Measurements from ENCODE around the gene BRD8.
A peak's percentile ranks its signal among the peaks of the same experiment; 100 is the strongest.

The BRD8 gene, protein sequence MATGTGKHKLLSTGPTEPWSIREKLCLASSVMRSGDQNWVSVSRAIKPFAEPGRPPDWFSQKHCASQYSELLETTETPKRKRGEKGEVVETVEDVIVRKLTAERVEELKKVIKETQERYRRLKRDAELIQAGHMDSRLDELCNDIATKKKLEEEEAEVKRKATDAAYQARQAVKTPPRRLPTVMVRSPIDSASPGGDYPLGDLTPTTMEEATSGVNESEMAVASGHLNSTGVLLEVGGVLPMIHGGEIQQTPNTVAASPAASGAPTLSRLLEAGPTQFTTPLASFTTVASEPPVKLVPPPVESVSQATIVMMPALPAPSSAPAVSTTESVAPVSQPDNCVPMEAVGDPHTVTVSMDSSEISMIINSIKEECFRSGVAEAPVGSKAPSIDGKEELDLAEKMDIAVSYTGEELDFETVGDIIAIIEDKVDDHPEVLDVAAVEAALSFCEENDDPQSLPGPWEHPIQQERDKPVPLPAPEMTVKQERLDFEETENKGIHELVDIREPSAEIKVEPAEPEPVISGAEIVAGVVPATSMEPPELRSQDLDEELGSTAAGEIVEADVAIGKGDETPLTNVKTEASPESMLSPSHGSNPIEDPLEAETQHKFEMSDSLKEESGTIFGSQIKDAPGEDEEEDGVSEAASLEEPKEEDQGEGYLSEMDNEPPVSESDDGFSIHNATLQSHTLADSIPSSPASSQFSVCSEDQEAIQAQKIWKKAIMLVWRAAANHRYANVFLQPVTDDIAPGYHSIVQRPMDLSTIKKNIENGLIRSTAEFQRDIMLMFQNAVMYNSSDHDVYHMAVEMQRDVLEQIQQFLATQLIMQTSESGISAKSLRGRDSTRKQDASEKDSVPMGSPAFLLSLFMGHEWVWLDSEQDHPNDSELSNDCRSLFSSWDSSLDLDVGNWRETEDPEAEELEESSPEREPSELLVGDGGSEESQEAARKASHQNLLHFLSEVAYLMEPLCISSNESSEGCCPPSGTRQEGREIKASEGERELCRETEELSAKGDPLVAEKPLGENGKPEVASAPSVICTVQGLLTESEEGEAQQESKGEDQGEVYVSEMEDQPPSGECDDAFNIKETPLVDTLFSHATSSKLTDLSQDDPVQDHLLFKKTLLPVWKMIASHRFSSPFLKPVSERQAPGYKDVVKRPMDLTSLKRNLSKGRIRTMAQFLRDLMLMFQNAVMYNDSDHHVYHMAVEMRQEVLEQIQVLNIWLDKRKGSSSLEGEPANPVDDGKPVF

DNA sequence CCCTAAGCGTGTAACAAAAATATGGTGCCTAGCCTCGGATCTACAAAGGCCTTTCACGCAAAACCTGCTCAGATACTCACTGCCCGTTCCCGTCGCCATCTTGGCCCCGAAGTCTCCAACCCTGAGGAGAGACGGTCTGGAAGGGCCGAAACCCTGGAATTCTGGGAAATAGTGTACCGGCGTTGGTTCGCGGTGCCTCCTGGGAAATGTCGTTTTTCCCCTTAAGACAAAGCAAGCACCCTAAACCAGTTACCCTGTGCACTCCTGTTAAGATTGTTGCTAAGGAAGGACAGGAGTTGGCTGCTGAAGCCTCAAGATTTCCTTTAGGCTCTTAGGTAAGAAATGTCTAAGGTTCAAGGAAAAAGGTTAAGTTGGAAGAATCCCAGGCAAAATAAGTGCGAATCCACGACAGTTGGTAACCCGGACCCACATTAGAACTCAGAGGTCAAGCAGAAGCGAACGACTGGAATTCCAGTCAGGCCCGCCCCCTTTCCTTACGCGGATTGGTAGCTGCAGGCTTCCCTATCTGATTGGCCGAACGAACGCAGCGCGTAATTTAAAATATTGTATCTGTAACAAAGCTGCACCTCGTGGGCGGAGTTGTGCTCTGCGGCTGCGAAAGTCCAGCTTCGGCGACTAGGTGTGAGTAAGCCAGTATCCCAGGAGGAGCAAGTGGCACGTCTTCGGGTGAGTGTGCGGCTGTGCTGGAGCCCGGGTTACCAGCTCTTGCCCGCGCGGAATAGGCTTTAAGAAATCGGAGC lies at the start of gene BRD8, which contains the start of gene KIF20A:
BRD8 (minus strand) TSS at position 115 of the 761 bp plus-strand sequence; CDS start at position 99, 16 bp downstream.
KIF20A (plus strand) TSS at position 597 of the 761 bp plus-strand sequence. CDS start 569 bp downstream, outside the sequence.
- H3K27me3 ChIP-seq (ENCODE audit: insufficient read depth, insufficient read length) = no peaks in the 10 kb centered on the region
- peak within 1 kb of the TSS; percentile 93 for H3K4me3 ChIP-seq (ENCODE audit: insufficient read length, low read depth)
- peak within 1 kb of the TSS; percentile 88 for H3K9ac ChIP-seq (ENCODE audit: insufficient read length, low read depth)
- no peaks in the 10 kb centered on the region for H3K4me1 ChIP-seq (ENCODE audit: insufficient read depth, insufficient read length)
- TF ChIP-seq ZNF274 (IDR thresholded peaks at IDR 0.05; ENCODE audit: low read depth, low read length) (no peak), YY1 (IDR thresholded peaks at IDR 0.05; ENCODE audit: insufficient read depth, insufficient read length) (peak; percentile 89), SUZ12 (IDR thresholded peaks at IDR 0.05; ENCODE audit: extremely low read depth, insufficient read depth, insufficient read length) (no peak)
- H3K9me3 ChIP-seq (ENCODE audit: insufficient read depth, low read length) = no peaks in the 10 kb centered on the region
- DNase-seq (ENCODE audit: low read depth, low spot score) = peak; percentile 85
- H3K36me3 ChIP-seq (ENCODE audit: insufficient read depth, insufficient read length, low read length) = peaks cover 58% of the 10 kb centered on the region

- H3K36me3 ChIP-seq (ENCODE audit: insufficient read depth, insufficient read length, low read length) = no peaks in the 10 kb centered on the region
- no peak overlapping the region for H3K9ac ChIP-seq (ENCODE audit: insufficient read length, low read depth)
- no peak for DNase-seq (ENCODE audit: low read depth, low spot score)
- H3K9me3 ChIP-seq (ENCODE audit: insufficient read depth, low read length) = peaks cover 17% of the 10 kb centered on the region
- TF ChIP-seq SUZ12 (IDR thresholded peaks at IDR 0.05; ENCODE audit: extremely low read depth, insufficient read depth, insufficient read length) (no peak), ZNF274 (IDR thresholded peaks at IDR 0.05; ENCODE audit: low read depth, low read length) (no peak), YY1 (IDR thresholded peaks at IDR 0.05; ENCODE audit: insufficient read depth, insufficient read length) (no peak)
- no peak overlapping the region for H3K4me3 ChIP-seq (ENCODE audit: insufficient read length, low read depth)
- peaks cover 4% of the 10 kb centered on the region for H3K4me1 ChIP-seq (ENCODE audit: insufficient read depth, insufficient read length)
- no peaks in the 10 kb centered on the region for H3K27me3 ChIP-seq (ENCODE audit: insufficient read depth, insufficient read length)
Measured at GRCh38 chr5:138226910-138227309, 48.5 kb upstream of the BRD8 start.

DNA sequence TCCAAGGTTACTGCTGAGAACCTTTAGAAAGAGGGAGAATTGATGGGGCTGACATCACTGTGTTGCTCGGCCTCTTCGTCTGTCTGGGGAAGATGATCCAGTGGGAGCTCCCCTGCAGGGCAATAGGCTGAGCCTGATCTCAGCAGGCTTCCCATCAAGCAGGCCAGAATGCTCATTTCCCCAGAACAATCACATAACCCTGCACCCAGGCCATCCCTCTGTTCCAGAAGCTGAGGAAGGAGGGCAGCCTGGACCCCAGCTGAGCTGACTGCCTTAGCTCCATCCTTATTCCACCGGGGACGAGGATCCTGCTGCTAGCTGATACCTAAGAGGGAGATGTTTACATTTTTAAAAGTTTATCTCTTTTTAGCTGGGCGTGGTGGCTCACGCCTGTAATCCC lies 46.3 kb upstream of the BRD8 start:
- no peaks in the 10 kb centered on the region for H3K4me1 ChIP-seq (ENCODE audit: insufficient read depth, insufficient read length)
- no peak for DNase-seq (ENCODE audit: low read depth, low spot score)
- H3K27me3 ChIP-seq (ENCODE audit: insufficient read depth, insufficient read length) = no peaks in the 10 kb centered on the region
- H3K4me3 ChIP-seq (ENCODE audit: insufficient read length, low read depth) = no peak overlapping the region
- H3K9ac ChIP-seq (ENCODE audit: insufficient read length, low read depth) = no peak overlapping the region
- TF ChIP-seq SUZ12 (IDR thresholded peaks at IDR 0.05; ENCODE audit: extremely low read depth, insufficient read depth, insufficient read length) (no peak), ZNF274 (IDR thresholded peaks at IDR 0.05; ENCODE audit: low read depth, low read length) (no peak), YY1 (IDR thresholded peaks at IDR 0.05; ENCODE audit: insufficient read depth, insufficient read length) (no peak)
- H3K36me3 ChIP-seq (ENCODE audit: insufficient read depth, insufficient read length, low read length) = no peaks in the 10 kb centered on the region
- peaks cover 17% of the 10 kb centered on the region for H3K9me3 ChIP-seq (ENCODE audit: insufficient read depth, low read length)

GRCh38 chr5:138223532-138223931 lies 45.1 kb upstream of the BRD8 start:
- no peaks in the 10 kb centered on the region for H3K27me3 ChIP-seq (ENCODE audit: insufficient read depth, insufficient read length)
- no peak for DNase-seq (ENCODE audit: low read depth, low spot score)
- no peak overlapping the region for H3K4me3 ChIP-seq (ENCODE audit: insufficient read length, low read depth)
- peaks cover 17% of the 10 kb centered on the region for H3K9me3 ChIP-seq (ENCODE audit: insufficient read depth, low read length)
- TF ChIP-seq YY1 (IDR thresholded peaks at IDR 0.05; ENCODE audit: insufficient read depth, insufficient read length) (no peak), SUZ12 (IDR thresholded peaks at IDR 0.05; ENCODE audit: extremely low read depth, insufficient read depth, insufficient read length) (no peak), ZNF274 (IDR thresholded peaks at IDR 0.05; ENCODE audit: low read depth, low read length) (no peak)
- H3K36me3 ChIP-seq (ENCODE audit: insufficient read depth, insufficient read length, low read length) = no peaks in the 10 kb centered on the region
- no peaks in the 10 kb centered on the region for H3K4me1 ChIP-seq (ENCODE audit: insufficient read depth, insufficient read length)
- no peak overlapping the region for H3K9ac ChIP-seq (ENCODE audit: insufficient read length, low read depth)

DNA sequence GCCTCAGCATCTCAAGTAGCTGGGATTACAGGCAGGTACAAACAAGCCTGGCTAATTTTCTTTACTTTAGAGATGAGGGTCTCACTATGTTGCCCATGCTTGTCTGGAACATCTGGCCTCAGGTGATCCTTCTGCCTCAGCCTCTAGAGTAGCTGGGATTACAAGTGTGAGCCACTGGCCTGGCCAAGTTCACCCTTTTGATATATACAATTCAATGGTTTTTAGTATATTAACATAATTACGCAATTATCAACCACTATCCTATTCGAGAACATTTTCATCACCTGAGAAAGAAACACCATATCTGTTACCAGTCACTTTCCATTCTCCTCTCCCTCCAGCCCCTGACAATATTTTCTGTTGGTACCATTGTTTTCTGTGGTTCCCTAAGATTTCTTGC lies 38.4 kb upstream of the BRD8 start:
- TF ChIP-seq ZNF274 (IDR thresholded peaks at IDR 0.05; ENCODE audit: low read depth, low read length) (no peak), SUZ12 (IDR thresholded peaks at IDR 0.05; ENCODE audit: extremely low read depth, insufficient read depth, insufficient read length) (no peak), YY1 (IDR thresholded peaks at IDR 0.05; ENCODE audit: insufficient read depth, insufficient read length) (no peak)
- Histone ChIP-seq H3K9me3 (ENCODE audit: insufficient read depth, low read length) (no peaks in the 10 kb centered on the region; the same call in 1 of the 2 replicates), H3K36me3 (ENCODE audit: insufficient read depth, insufficient read length, low read length) (peaks cover 2% of the 10 kb centered on the region), H3K4me1 (ENCODE audit: insufficient read depth, insufficient read length) (no peaks in the 10 kb centered on the region), H3K27me3 (ENCODE audit: insufficient read depth, insufficient read length) (no peaks in the 10 kb centered on the region), H3K4me3 (ENCODE audit: insufficient read length, low read depth) (no peak overlapping the region), H3K9ac (ENCODE audit: insufficient read length, low read depth) (no peak overlapping the region)
- no peak for DNase-seq (ENCODE audit: low read depth, low spot score)

Measured in NT2/D1 (cell line).